ENCODE results near the gene SLX4IP.

DNA sequence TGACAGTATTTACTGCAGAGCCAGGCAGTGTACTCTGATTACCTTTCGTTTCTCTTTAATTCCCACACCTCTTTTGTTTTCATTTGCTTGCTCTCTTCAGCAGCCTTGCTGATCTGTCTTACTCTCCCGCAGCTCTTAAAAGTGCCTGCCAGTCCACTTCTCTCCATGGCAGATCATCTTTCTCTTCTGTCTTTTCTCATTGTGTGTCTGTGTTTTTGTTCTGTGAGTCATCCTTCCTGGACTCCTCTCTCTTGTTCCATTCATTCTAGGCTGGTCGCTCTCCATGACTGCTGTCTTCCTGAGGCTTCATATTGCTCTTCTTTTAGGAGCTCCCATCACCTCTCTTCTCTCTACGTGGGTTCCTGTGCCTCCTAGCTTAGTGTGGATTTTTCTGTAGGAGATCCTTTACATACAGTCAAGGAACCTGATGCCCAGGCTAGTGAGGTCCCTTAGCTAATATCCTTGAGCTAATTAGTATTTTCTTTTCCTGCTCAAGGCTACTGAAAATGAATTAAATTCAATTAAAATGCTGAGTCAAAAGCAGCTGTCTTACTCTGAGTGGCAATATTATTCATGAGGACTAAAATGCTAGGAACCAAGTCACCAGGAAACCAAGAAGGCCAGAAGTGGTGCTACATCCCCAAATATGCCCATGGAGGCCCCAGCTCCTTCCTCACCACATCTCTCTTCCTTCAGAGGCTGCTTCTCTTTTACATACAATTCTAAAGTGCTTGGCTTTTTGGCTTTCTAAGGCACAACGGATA lies 86.1 kb downstream of the SLX4IP start:
- TF ChIP-seq, protein P1, sequence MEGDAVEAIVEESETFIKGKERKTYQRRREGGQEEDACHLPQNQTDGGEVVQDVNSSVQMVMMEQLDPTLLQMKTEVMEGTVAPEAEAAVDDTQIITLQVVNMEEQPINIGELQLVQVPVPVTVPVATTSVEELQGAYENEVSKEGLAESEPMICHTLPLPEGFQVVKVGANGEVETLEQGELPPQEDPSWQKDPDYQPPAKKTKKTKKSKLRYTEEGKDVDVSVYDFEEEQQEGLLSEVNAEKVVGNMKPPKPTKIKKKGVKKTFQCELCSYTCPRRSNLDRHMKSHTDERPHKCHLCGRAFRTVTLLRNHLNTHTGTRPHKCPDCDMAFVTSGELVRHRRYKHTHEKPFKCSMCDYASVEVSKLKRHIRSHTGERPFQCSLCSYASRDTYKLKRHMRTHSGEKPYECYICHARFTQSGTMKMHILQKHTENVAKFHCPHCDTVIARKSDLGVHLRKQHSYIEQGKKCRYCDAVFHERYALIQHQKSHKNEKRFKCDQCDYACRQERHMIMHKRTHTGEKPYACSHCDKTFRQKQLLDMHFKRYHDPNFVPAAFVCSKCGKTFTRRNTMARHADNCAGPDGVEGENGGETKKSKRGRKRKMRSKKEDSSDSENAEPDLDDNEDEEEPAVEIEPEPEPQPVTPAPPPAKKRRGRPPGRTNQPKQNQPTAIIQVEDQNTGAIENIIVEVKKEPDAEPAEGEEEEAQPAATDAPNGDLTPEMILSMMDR (IDR thresholded peaks at IDR 0.05; ENCODE audit: low read depth, low read length), result no peak
- TF ChIP-seq, protein P2, sequence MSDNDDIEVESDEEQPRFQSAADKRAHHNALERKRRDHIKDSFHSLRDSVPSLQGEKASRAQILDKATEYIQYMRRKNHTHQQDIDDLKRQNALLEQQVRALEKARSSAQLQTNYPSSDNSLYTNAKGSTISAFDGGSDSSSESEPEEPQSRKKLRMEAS (IDR thresholded peaks at IDR 0.05; ENCODE audit: low read depth, low read length), result no peak
- TF ChIP-seq POLR2A (IDR thresholded peaks at IDR 0.05; ENCODE audit: extremely low read depth, insufficient read length), result no peak
- no peak for TF ChIP-seq MYC (IDR thresholded peaks at IDR 0.05; ENCODE audit: low read depth, low read length)
